Naive thymus-derived CD4-positive, alpha-beta T cell (primary cell): ENCODE data around the gene THBS2. TPM values are rescaled to one million over a fixed set of nuclear protein-coding genes. Genes with fewer than 3 reads are reported as not detected.

Experiments used
- ATAC-seq: fragments of 150-1000 bp; cut with Tn5 transposase; 2 replicates; pipeline ENCODE4 v1.10.0; 2021; ENCODE audit warnings: mild to moderate bottlenecking, moderate library complexity
- CTCF ChIA-PET: fragments of 350-600 bp; sonication (Branson Sonifier 250); formaldehyde crosslinking; loops from one replicate; lab custom pipeline; 2021; ENCODE audit warnings: antibody characterized with exemption; lab: Charles Lee
- POLR2A ChIA-PET: fragments of 350-600 bp; sonication (Branson Sonifier 250); formaldehyde crosslinking; loops from one replicate; lab custom pipeline; 2021; ENCODE audit warnings: antibody characterized with exemption, inconsistent platforms; lab: Charles Lee
- DNase-seq, 9 donors: peaks; one replicate each; pipeline versions ENCODE4 v3.0.0 to v3.0.0-alpha.2; 2020 to 2022; ENCODE audit warnings: mixed read lengths in 1 of 9
- H3K27ac ChIP-seq: one replicate; pipeline ENCODE4 v1.7.0; 2013; ENCODE audit warnings: mild to moderate bottlenecking, low read depth, low read length, moderate library complexity
- H3K27me3 ChIP-seq, 2 donors: one replicate each; pipeline ENCODE4 v1.7.0; 2013; ENCODE audit warnings: low read length in 2 of 2, mild to moderate bottlenecking in 2 of 2, moderate library complexity in 2 of 2; ENCODE audit not compliant: control insufficient read depth in 2 of 2, insufficient read depth in 2 of 2
- H3K36me3 ChIP-seq, 3 experiments: 1 replicate in 2 of 3; 2 replicates in 1 of 3; pipeline ENCODE4 v1.7.0; 2013; ENCODE audit warnings: low read length in 3 of 3, mild to moderate bottlenecking in 3 of 3, moderate library complexity in 1 of 3; ENCODE audit not compliant: insufficient read depth in 3 of 3, control insufficient read depth in 2 of 3
- H3K4me1 ChIP-seq, 2 donors: one replicate each; pipeline ENCODE4 v1.7.0; 2013; ENCODE audit warnings: low read length in 2 of 2, mild to moderate bottlenecking in 2 of 2, moderate library complexity in 1 of 2; ENCODE audit not compliant: control insufficient read depth in 2 of 2, insufficient read depth in 2 of 2
- H3K4me3 ChIP-seq: 2 replicates; pipeline ENCODE4 v1.7.0; 2013; ENCODE audit warnings: mild to moderate bottlenecking, low read length
- H3K9me3 ChIP-seq, 3 experiments: 1 replicate in 2 of 3; 2 replicates in 1 of 3; pipeline ENCODE4 v1.7.0; 2013; ENCODE audit warnings: low read length in 3 of 3; ENCODE audit not compliant: control insufficient read depth in 2 of 3
- H3K27ac Mint-ChIP-seq, 9 donors: one replicate each; pipeline ENCODE4 v1.8.0; 2020 to 2022; ENCODE audit warnings: mixed read lengths in 9 of 9, mild to moderate bottlenecking in 8 of 9, moderate library complexity in 5 of 9, inconsistent platforms in 2 of 9
- H3K27me3 Mint-ChIP-seq, 5 donors: one replicate each; pipeline ENCODE4 v1.8.0; 2021 to 2022; ENCODE audit warnings: mixed read lengths in 5 of 5, mild to moderate bottlenecking in 1 of 5
- H3K36me3 Mint-ChIP-seq, 5 donors: one replicate each; pipeline ENCODE4 v1.8.0; 2020 to 2022; ENCODE audit warnings: mixed read lengths in 5 of 5, mild to moderate bottlenecking in 3 of 5, inconsistent platforms in 1 of 5
- H3K4me1 Mint-ChIP-seq, 7 donors: one replicate each; pipeline ENCODE4 v1.8.0; 2020 to 2022; ENCODE audit warnings: mixed read lengths in 7 of 7, mild to moderate bottlenecking in 3 of 7, inconsistent platforms in 1 of 7
- H3K4me3 Mint-ChIP-seq, 10 donors: one replicate each; pipeline ENCODE4 v1.8.0; 2020 to 2022; ENCODE audit warnings: mild to moderate bottlenecking in 10 of 10, mixed read lengths in 10 of 10, moderate library complexity in 6 of 10, inconsistent platforms in 2 of 10
- H3K9me3 Mint-ChIP-seq, 11 donors: one replicate each; pipeline ENCODE4 v1.8.0; 2020 to 2022; ENCODE audit warnings: mixed read lengths in 11 of 11, mild to moderate bottlenecking in 4 of 11, inconsistent platforms in 1 of 11, moderate library complexity in 1 of 11
- intact Hi-C, 2 donors: fragments of 100-400 bp; cut with micrococcal nuclease; formaldehyde crosslinking; loops; one replicate each; pipeline ENCODE4 v1.15.1; 2023
- polyA plus RNA-seq, 2 donors: library from polyadenylated mRNA; unstranded; fragments of 300-500 nt; fragmentation: Illumina TruSeq; gene quantifications; one replicate each; pipeline ENCODE4 v1.2.3, GENCODE V29; 2021
- total RNA-seq, 6 experiments: library from RNA in 5 of 6; stranded (reverse) in 5 of 6; gene quantifications; 1 replicate in 5 of 6; 2 replicates in 1 of 6; pipeline ENCODE4 v1.2.3 and lab custom pipeline; 2021 to 2026

THBS2 gene
- total and polyA plus RNA-seq, 7 experiments from 2014 or later: 0.08 TPM; not detected in 6

DNA sequence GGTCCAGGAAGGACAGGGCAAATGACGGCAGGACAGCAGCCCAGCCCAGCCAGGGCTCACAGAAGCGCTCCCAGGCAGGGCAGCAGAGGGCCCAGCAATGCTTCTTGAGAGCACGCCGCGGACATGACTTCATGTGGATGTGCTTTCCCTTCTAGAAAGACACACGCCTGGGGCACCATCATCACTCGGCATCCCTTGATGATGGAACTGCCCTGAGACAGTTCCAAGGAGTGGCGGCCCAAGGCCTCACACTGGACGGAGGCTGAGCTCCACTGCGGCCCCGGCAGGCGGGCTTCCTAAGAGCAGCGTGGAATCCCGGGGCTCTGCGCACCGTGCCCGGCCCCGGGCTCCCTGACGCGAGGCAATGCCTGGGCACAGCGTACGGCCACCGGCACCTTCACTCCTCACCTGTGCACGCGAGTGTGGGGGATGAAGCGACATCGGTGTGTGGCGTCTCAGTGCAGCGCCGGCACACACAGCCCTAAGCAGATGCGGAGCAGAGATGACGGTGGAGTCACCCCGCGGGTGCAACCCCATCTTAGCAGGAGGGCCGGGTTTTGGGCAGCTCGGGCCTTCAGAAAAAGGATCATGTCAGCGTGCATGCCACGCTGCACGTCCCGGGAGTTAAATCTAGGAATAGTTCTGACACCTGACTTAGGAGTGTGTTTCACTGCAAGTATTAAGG lies 86.6 kb downstream of the THBS2 start:
- Mint-ChIP-seq H3K36me3 (no peaks in the 10 kb centered on the region), H3K4me3 (no peak overlapping the region), H3K9me3 (no peaks in the 10 kb centered on the region), H3K27ac (no peak overlapping the region), H3K27me3 (peaks cover 0 to 10% (median 0%) of the 10 kb centered on the region in 5 donors), H3K4me1 (no peaks in the 10 kb centered on the region)
- ATAC-seq (no peak), DNase-seq (no peak)
- Histone ChIP-seq H3K9me3 (no peaks in the 10 kb centered on the region), H3K27ac (no peak overlapping the region), H3K36me3 (no peaks in the 10 kb centered on the region), H3K4me3 (no peak overlapping the region), H3K27me3 (no peaks in the 10 kb centered on the region), H3K4me1 (no peaks in the 10 kb centered on the region)
- intact Hi-C loops: no loop called here
- ChIA-PET POLR2A (no interaction called here), CTCF (no interaction called here)
